ENCODE measurements around the gene GAGE13. TPM values are rescaled to one million over a fixed set of nuclear protein-coding genes. Genes with fewer than 3 reads are reported as not detected.
"Not testable (repeated sequence)": the region's sequence is repeated elsewhere in the genome, so short reads cannot be mapped to it uniquely, and the experiment has no call there.

The GAGE13 gene
- polyA plus RNA-seq, 1 donor, result not detected

DNA sequence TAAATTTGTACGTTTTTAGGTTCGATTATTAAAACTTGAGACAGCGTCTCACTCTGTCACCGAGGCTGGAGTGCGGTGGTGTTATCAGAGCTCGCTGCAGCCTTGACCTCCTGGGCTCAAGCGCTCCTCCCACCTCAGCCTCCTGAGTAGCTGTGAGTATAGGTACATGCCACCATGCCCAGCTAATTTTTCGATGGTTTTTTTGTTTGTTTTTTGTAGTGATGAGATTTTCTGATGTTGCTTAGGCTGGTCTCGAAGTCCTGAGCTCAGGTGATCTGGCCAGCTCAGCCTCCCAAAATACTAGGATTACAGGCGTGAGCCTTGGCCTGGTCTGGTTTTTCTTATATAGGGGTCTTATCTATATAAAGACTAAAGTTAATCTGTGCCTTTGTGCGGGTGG lies 961 bp upstream of the GAGE13 start:
- DNase-seq (ENCODE audit: low read depth), result not testable (repeated sequence)

DNA sequence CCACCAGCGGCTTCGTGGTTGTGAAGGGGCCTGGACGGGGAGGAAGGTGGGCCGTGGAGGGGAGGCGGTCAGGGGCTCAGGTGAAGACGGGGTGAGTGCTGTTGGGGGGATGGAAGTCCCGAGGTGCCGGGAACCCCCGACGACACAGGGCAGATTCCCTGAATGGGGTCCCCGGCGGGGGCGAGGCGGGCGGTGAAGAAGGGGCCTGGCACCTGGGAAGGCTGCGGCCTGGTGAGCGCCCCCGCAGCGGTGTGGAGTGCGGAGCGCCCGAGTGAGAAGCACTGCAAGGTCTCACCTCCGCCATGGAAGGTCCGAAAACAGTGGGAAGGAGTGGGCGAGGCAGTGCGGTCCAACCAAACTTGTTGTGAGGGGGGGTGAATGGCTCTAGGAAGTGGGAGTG lies 459 bp downstream of the GAGE13 start:
- not testable (repeated sequence) for DNase-seq (ENCODE audit: low read depth)

DNA sequence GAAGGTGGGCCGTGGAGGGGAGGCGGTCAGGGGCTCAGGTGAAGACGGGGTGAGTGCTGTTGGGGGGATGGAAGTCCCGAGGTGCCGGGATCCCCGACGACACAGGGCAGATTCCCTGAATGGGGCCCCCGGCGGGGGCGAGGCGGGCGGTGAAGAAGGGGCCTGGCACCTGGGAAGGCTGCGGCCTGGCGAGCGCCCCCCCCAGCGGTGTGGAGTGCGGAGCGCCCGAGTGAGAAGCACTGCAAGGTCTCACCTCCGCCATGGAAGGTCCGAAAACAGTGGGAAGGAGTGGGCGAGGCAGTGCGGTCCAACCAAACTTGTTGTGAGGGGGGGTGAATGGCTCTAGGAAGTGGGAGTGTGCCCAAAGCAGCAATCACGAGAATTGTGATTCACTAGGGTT lies 10.1 kb downstream of the GAGE13 start:
- DNase-seq (ENCODE audit: low read depth), result not testable (repeated sequence)

DNA sequence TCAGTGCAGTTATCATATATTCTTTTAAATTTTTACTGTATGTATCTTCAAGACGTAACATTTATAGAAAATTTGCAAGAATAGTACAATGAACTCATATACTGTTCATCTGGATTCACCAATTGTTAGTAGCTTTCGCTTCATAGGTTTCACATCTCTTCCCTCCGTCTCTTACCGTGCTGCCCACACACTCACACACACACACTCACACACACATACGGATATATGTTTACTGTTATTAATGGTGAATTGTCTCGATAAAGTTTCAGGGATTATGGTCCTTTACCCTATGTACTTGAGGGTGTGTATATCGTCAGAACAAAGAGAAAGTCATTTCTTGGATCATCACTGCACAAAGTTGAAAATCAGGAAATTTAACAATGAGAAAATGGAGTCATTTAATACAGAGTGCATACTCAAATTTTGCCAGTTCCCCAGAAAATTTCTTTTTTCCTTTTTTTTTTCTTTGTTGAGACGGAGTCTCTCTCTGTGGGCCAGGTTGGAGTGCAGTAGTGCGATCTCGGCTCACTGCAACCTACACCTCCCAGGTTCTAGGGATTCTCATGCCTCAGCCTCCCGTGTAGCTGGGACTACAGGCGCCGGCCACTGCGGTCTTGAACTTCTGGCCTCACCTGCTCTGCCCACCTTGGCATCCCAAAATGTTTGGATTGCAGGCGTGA lies 13.3 kb downstream of the GAGE13 start:
- not testable (repeated sequence) for DNase-seq (ENCODE audit: low read depth)

DNA sequence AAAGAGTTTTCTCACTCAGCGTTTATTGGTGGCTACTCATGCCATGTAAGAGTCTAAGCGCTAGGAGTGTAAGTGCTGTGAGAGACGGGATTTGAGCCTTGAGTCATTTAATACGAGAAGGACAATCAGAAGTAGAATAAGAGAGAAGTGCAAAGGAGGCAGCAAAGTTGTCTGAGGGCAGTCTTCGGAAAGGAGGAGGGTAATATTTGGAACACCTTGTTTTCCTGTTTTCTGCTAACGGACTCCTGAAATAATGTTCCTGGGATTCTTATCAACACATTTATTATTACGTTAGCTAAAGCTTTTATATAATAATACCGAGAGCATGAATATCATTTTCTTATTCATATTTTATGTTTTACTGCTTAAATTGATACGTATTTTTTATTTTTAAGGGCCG lies 14.0 kb downstream of the GAGE13 start:
- not testable (repeated sequence) for DNase-seq (ENCODE audit: low read depth)

DNA sequence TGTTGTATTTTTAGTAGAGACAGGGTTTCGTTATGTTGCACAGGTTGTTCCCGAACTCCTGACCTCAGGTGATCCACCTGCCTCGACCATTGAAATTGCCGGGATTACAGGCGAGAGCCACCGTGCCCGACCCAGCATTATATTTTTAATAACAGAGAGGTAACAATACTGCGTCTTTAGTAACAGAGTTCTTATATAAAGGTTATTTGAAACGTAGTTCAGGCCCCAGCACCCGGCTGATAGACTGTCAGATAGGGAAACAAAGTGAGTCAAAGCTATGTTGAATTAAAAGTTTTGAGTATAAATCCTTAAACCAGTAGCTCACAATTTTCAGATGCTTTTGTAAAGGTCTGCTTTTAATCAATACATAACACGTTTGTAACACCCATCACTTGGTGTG lies 14.8 kb downstream of the GAGE13 start:
- not testable (repeated sequence) for DNase-seq (ENCODE audit: low read depth)

Other genes starting within 250 kb of the GAGE13 start
- gene GPKOW, start 207.8 kb upstream of the GAGE13 start, polyA plus RNA-seq (ENCODE audit: insufficient read length), result 19.0 TPM
- 1.9 TPM for gene MAGIX, start 168.8 kb upstream of the GAGE13 start, polyA plus RNA-seq (ENCODE audit: insufficient read length)
- gene PLP2, start 159.7 kb upstream of the GAGE13 start, polyA plus RNA-seq (ENCODE audit: insufficient read length), result 179 TPM
- 3.6 TPM for gene PRICKLE3, start 145.2 kb upstream of the GAGE13 start, polyA plus RNA-seq (ENCODE audit: insufficient read length)
- gene SYP, start 131.4 kb upstream of the GAGE13 start, polyA plus RNA-seq (ENCODE audit: insufficient read length), result 1.0 TPM
- 0.03 TPM for gene CACNA1F, start 98.2 kb upstream of the GAGE13 start, polyA plus RNA-seq (ENCODE audit: insufficient read length)
- 12.4 TPM for gene CCDC22, start 96.1 kb upstream of the GAGE13 start, polyA plus RNA-seq (ENCODE audit: insufficient read length)
- 0.35 TPM for gene FOXP3, start 66.9 kb upstream of the GAGE13 start, polyA plus RNA-seq (ENCODE audit: insufficient read length)
- 7.9 TPM for gene PPP1R3F, start 61.8 kb upstream of the GAGE13 start, polyA plus RNA-seq (ENCODE audit: insufficient read length)
- not detected for gene GAGE10, start 27.9 kb upstream of the GAGE13 start, polyA plus RNA-seq (ENCODE audit: insufficient read length)
- gene GAGE12J, start 9.5 kb upstream of the GAGE13 start, polyA plus RNA-seq (ENCODE audit: insufficient read length), result not detected
- gene GAGE12C, start 200.6 kb downstream of the GAGE13 start, polyA plus RNA-seq (ENCODE audit: insufficient read length), result not detected
- gene GAGE12D, start 210.2 kb downstream of the GAGE13 start, polyA plus RNA-seq (ENCODE audit: insufficient read length), result not detected
- gene GAGE12E, start 219.7 kb downstream of the GAGE13 start, polyA plus RNA-seq (ENCODE audit: insufficient read length), result not detected
- not detected for gene GAGE12F, start 229.3 kb downstream of the GAGE13 start, polyA plus RNA-seq (ENCODE audit: insufficient read length)
- gene GAGE12G, start 238.8 kb downstream of the GAGE13 start, polyA plus RNA-seq (ENCODE audit: insufficient read length), result not detected
- gene GAGE12H, start 248.4 kb downstream of the GAGE13 start, polyA plus RNA-seq (ENCODE audit: insufficient read length), result not detected